Prostate gland (tissue), 2 donors: ENCODE measurements around the gene BASP1. TPM values are rescaled to one million over a fixed set of nuclear protein-coding genes. Genes with fewer than 3 reads are reported as not detected.

Source experiments
- DNase-seq: peaks from one replicate; pipeline ENCODE4 v3.0.0-alpha.2; 2019; ENCODE audit warnings: low spot score
- H3K27ac ChIP-seq, 2 donors: fragments of 200-600 bp; sonication (generic); 2 replicates each; pipeline ENCODE4 v1.5.1; 2017 to 2019
- H3K27me3 ChIP-seq: fragments of 200-600 bp; sonication (generic); replicated peaks from 2 replicates; pipeline ENCODE4 v1.5.1; 2019; ENCODE audit not compliant: insufficient read depth
- H3K36me3 ChIP-seq, 2 donors: fragments of 200-600 bp; sonication (generic); 1 replicate in 1 of 2; 2 replicates in 1 of 2; pipeline versions ENCODE4 v1.5.1 to v1.8.1; 2017 to 2019
- H3K4me1 ChIP-seq: fragments of 200-600 bp; sonication (generic); replicated peaks from 2 replicates; pipeline ENCODE4 v1.5.1; 2019
- H3K4me3 ChIP-seq, 2 donors: fragments of 200-600 bp; sonication (generic); 2 replicates each; pipeline ENCODE4 v1.5.1; 2017 to 2019
- H3K9me3 ChIP-seq: fragments of 200-600 bp; sonication (generic); 2 replicates; pipeline ENCODE4 v1.5.1; 2017
- CTCF ChIP-seq, 4 experiments: fragments of 200-600 bp in 2 of 4; fragments of 450-650 bp in 2 of 4; sonication (generic) in 2 of 4; IDR thresholded peaks; 1 replicate in 3 of 4; 2 replicates in 1 of 4; pipeline ENCODE4 v1.5.1; 2016 to 2019; ENCODE audit warnings: antibody characterized with exemption in 4 of 4, mild to moderate bottlenecking in 2 of 4, moderate library complexity in 2 of 4
- POLR2A ChIP-seq: fragments of 450-650 bp; IDR thresholded peaks from one replicate; pipeline ENCODE4 v1.6.1; 2016; ENCODE audit warnings: antibody characterized with exemption, mild to moderate bottlenecking
- POLR2AphosphoS5 ChIP-seq: sonication (generic); formaldehyde crosslinking; IDR thresholded peaks from one replicate; pipeline ENCODE4 v1.6.1; 2017; ENCODE audit warnings: antibody characterized with exemption
- WGBS: methylation state at CpG from one replicate; pipeline ENCODE4 v1.1.5; 2018; 5-methylcytosine and 5-hydroxymethylcytosine counted together
- intact Hi-C: fragments of 100-400 bp; cut with DNase I; formaldehyde crosslinking; loops from one replicate; pipeline ENCODE4 v1.14.2; 2022
- total RNA-seq, 2 donors: library from RNA; depleted of rRNA; stranded (reverse); fragments of >200 nt; gene quantifications; one replicate each; pipeline ENCODE4 v1.1.0, GENCODE V29; 2016

Gene BASP1
- total RNA-seq, 2 donors from 2014 or later = 142 to 346 TPM

- TF ChIP-seq POLR2AphosphoS5 (no peak), POLR2A (no peak), CTCF (IDR thresholded peaks at IDR 0.05) (no peak)
- Histone ChIP-seq H3K27me3 (no peaks in the 10 kb centered on the region), H3K9me3 (no peaks in the 10 kb centered on the region), H3K36me3 (no peaks in the 10 kb centered on the region), H3K4me3 (no peak overlapping the region), H3K27ac (no peak overlapping the region), H3K4me1 (no peaks in the 10 kb centered on the region)
- DNase-seq = no peak
- WGBS = 75% methylated on average over 5 of the region's 5 CpGs
- intact Hi-C loops = no loop called here
Observed at GRCh38 chr5:17196697-17197096, 20.7 kb upstream of the BASP1 start.

DNA sequence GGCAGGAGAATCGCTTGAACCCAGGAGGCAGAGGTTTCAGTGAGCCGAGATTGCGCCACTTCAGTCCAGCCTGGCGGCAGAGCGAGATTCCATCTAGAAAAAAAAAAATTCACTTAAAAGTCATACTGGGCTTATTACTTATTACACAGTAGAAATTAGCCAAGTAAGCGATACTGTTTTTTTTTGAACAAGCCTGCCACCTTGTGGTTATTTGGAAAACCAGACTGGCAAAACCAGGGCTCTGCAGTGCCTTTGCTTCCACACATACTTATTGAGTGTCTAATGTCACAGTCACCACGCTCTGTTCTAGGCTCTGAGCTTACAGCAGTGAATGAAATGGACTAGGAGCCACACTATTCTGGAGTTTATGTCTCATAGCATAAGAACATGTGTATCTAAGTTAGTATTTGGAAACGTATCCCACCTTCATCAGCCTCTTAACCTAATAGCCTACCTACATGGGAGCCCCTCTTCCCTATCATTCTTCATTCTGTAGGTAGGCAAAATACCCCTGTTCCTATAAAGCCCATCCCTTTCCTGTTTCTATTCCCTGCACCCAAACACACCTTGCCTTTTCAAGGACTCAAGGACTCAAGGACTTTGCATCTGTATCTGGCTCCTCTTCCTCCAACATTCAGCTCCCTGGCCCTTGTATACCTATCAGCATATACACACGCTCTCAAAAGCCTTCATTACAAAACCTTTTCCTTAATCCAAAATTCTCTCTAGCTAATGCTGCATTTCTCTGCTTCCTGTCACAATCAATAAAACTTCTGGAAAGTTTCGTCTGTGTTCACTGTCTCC is 13.9 kb upstream of the BASP1 start:
- no peak overlapping the region for H3K4me3 ChIP-seq
- TF ChIP-seq CTCF (IDR thresholded peaks at IDR 0.05) (peak; percentile 26 to 74 (median 62)), POLR2A (no peak), POLR2AphosphoS5 (no peak)
- peak; percentile 25 for DNase-seq
- intact Hi-C loops = no loop called here
- 29% methylated on average over 10 of the region's 10 CpGs for WGBS
- H3K9me3 ChIP-seq = no peaks in the 10 kb centered on the region
- H3K27ac ChIP-seq = no peak overlapping the region
- no peaks in the 10 kb centered on the region for H3K36me3 ChIP-seq
- no peaks in the 10 kb centered on the region for H3K4me1 ChIP-seq
- H3K27me3 ChIP-seq = no peaks in the 10 kb centered on the region

DNA sequence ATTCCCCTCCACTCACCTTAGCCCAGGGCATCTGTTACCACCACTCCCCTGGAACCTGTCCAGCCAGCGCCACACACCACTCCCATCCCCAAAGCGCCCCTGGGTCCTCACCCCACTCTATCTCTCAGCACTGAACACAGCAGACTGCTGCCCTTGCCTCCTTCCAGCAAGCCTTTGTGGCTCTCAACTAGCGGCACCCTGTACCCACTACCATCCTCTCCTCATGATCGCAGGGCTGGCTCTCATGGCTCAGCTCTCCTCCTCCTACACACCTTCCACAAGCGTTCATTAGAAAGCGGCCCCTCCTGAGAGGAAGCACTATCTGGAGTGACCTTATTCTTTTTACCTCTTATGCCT is 13.3 kb upstream of the BASP1 start:
- H3K9me3 ChIP-seq = no peaks in the 10 kb centered on the region
- H3K27me3 ChIP-seq = no peaks in the 10 kb centered on the region
- no peak for DNase-seq
- no peaks in the 10 kb centered on the region for H3K36me3 ChIP-seq
- no peaks in the 10 kb centered on the region for H3K4me1 ChIP-seq
- no peak overlapping the region for H3K27ac ChIP-seq
- intact Hi-C loops = no loop called here
- WGBS = 50% methylated on average over 6 of the region's 6 CpGs
- no peak for TF ChIP-seq POLR2A
- no peak for TF ChIP-seq CTCF (IDR thresholded peaks at IDR 0.05)
- no peak for TF ChIP-seq POLR2AphosphoS5
- H3K4me3 ChIP-seq = no peak overlapping the region

- Histone ChIP-seq H3K9me3 (no peaks in the 10 kb centered on the region), H3K36me3 (no peaks in the 10 kb centered on the region), H3K27ac (no peak overlapping the region), H3K4me3 (no peak overlapping the region), H3K27me3 (no peaks in the 10 kb centered on the region), H3K4me1 (no peaks in the 10 kb centered on the region)
- intact Hi-C loops = no loop called here
- no peak for TF ChIP-seq POLR2AphosphoS5
- TF ChIP-seq POLR2A = no peak
- TF ChIP-seq CTCF (IDR thresholded peaks at IDR 0.05) = no peak
- no peak for DNase-seq
Observed at GRCh38 chr5:17206021-17206420, 11.4 kb upstream of the BASP1 start.

DNA sequence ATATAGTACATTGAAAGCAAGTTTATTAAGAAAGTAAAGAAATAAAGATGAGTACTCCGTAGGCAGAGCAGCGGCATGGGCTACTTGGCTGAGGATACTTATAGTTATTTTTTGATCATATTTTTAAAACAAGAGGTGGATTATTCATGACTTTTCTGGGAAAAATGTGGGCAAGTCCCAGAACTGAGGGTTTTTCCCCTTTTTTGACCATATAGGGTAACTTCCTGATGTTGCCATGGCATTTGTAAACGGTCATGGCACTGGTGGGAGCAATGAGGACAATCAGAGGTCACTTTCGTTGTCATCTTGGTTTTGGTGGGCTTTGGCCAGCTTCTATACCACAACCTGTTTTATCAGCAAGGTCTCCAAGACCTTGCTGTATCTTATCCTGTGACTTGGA is 5.2 kb upstream of the BASP1 start:
- Histone ChIP-seq H3K4me3 (no peak overlapping the region), H3K36me3 (no peaks in the 10 kb centered on the region), H3K9me3 (no peaks in the 10 kb centered on the region), H3K27ac (no peak overlapping the region), H3K27me3 (no peaks in the 10 kb centered on the region), H3K4me1 (no peaks in the 10 kb centered on the region)
- intact Hi-C loops = no loop called here
- whole genome bisulfite sequencing = 87% methylated on average over 4 of the region's 4 CpGs
- TF ChIP-seq CTCF (IDR thresholded peaks at IDR 0.05) = no peak
- TF ChIP-seq POLR2AphosphoS5 = no peak
- no peak for TF ChIP-seq POLR2A
- no peak for DNase-seq
